Loucy (cell line): ENCODE data around the gene SFXN5.

Source experiments
- CTCF ChIP-seq: fragments of 200-600 bp; sonication (generic); conservative IDR thresholded peaks from 2 replicates; pipeline ENCODE4 v1.5.1; 2014; ENCODE audit warnings: mild to moderate bottlenecking, antibody characterized with exemption, low read length
- EZH2phosphoT487 ChIP-seq: fragments of 200-600 bp; IDR thresholded peaks from 2 replicates; pipeline ENCODE4 v1.6.1; 2018; ENCODE audit warnings: antibody characterized with exemption, mild to moderate bottlenecking, moderate library complexity, borderline replicate concordance

- TF ChIP-seq EZH2phosphoT487 = no peak
- no peak for TF ChIP-seq CTCF
Measured at GRCh38 chr2:72931280-72931910, 140.1 kb downstream of the SFXN5 start.
